SU-DHL-6 (cell line): ENCODE results near the gene CYSTM1.

Experiments
- EZH2phosphoT487 ChIP-seq: fragments of 200-600 bp; sonication (generic), shearing (Covaris generic); conservative IDR thresholded peaks from 2 replicates; pipeline ENCODE4 v1.6.1; 2018; ENCODE audit warnings: mild to moderate bottlenecking, antibody characterized with exemption, low read length, moderate library complexity, mixed read lengths
- TF ChIP-seq, protein P1 (sequence below): fragments of 200-600 bp; sonication (generic); IDR thresholded peaks from one replicate; pipeline ENCODE4 v1.5.1; 2017; ENCODE audit warnings: antibody characterized with exemption, mild to moderate bottlenecking, low read length, moderate library complexity; ENCODE audit not compliant: insufficient read depth, poor library complexity, severe bottlenecking

DNA sequence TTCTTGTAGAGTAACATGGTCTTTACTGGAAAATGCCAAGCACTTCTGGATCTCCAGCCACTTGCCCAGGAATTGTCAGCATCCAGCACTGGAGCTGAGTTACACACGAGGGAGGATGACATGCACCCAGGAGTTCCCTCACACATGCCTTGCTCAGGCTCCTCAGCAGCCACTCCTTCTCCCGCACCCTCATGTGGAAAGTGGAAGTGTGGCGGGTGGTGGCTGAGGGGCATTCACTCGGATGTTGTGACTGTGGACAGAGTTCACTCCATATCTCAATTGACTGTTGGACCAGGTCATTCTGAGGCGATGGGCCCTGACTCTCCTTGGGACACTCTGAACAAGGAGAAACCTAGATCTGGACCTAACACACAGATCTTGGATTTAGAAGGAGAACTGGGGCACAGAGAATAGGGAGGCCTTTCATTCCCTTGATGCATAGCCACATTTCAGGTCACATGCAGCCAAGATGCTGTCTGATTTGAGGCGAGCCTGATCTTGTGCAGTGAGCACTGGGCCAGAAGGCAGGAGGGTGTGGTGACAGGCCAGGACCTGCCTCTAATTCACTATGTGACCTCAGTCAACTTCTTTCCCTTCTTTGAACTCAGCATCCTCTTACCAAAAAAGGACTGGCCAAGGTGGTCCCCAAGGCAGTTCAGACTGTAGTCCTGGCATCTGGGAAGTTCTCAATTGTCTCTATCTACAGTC is 62.1 kb downstream of the CYSTM1 start:
- TF ChIP-seq, protein P1, sequence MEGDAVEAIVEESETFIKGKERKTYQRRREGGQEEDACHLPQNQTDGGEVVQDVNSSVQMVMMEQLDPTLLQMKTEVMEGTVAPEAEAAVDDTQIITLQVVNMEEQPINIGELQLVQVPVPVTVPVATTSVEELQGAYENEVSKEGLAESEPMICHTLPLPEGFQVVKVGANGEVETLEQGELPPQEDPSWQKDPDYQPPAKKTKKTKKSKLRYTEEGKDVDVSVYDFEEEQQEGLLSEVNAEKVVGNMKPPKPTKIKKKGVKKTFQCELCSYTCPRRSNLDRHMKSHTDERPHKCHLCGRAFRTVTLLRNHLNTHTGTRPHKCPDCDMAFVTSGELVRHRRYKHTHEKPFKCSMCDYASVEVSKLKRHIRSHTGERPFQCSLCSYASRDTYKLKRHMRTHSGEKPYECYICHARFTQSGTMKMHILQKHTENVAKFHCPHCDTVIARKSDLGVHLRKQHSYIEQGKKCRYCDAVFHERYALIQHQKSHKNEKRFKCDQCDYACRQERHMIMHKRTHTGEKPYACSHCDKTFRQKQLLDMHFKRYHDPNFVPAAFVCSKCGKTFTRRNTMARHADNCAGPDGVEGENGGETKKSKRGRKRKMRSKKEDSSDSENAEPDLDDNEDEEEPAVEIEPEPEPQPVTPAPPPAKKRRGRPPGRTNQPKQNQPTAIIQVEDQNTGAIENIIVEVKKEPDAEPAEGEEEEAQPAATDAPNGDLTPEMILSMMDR = no peak
- no peak for TF ChIP-seq EZH2phosphoT487
